GM19239 (cell line): ENCODE data around the gene CST9.

Experiments
- DNase-seq: peaks from one replicate; pipeline ENCODE4 v3.0.0; 2011; ENCODE audit warnings: low spot score; ENCODE audit not compliant: insufficient read length
- FAIRE-seq: peaks from 2 replicates; lab custom pipeline; 2011; peaks lifted over from hg19 to GRCh38; lab: Jason Lieb, UNC

Gene CST9

DNA sequence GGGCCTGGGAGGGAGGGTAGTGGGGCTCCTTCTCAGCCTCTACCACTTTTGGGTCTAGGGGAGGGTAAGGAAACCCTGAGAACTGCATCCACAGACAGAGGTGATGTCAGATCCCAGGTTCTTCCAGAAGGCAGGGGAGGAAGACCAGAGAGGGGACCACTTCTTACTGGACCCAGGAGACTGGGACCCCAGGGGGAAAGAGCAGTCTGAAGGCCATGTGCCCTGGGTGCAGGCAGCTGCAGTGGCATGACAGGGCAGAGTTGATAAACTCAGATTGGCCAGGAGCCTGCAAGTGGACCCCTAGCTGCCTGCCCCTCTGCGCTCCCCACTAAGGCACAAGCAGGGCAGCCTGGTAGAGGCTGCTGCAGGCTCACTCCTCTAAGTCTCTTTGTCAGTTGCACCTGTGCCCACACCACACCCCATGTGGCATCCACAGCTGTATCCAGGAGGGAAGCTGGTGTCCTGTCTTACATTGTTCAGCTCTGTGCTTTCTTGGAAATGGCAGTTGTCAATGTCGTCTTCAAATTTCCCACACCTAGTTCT, 40.1 kb downstream of the CST9 start:
- DNase-seq (no peak), FAIRE-seq (no peak)

DNA sequence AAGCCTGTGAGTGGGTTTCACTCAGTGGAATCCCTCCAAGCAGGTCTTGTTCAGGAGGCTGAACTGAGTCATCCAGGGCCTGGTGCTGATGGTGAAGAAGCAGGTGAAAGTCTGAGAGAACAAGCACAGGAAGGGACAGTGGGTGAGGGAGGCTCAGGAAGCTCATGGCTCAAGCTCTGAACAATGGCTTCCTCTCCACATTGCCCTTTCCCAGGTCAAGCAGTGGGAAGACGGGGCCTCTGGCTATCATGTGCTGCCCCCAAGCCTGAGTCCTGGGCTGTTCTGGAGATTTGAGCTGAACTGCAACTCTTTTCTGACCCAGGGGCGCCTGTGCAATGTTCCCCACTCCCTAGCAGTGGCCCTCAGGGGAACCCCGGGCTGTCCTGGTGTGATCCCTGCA, 40.8 kb downstream of the CST9 start:
- FAIRE-seq (no peak), DNase-seq (no peak)

DNA sequence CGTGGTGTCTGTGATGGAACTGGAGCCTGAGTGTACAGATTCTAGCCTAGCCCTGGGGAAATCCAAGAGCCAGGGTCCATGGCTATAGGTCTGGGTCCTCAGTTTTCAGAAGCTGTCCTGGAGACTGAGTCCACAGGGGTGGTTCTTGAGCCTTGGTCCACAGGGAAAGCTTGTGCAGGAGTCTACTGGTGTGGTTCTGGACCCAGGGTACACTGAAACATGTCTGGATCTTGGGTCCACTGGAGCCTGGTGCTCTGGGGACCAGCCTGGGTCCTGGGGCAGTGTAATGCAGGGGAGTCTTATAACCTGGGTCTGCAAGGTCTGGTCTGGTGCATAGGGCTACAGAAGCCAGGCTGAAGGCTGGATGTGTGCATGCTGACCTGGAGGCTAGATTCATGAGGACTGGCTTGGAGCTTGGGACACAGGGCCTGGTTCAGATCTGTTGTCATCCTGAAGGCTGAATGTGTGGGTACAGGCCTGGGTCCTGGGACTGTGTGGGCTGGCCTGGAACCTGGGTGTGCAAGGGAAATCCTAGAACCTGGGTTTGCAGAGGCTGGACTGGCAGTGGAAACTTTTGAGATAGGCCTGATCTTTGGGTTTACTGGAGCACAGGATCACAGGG, 42.9 kb downstream of the CST9 start:
- DNase-seq (no peak), FAIRE-seq (no peak)

DNA sequence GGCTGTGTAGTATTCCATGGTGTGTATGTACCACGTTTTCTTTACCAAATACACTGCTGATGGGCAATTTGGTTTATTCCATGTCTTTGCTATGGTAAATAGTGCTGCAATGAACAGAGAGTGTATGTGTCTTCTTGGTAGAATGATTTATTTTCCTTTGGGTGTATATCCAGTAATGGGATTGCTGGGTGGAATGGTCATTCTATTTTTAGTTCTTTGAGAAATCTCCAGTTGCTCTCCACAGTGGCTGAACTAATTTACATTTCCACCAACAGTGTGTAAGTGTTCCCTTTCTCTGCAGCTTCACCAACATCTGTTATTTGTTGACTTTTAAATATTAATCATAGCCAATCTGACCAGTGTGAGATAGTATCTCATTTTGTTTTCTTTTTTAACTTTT, 51.3 kb downstream of the CST9 start:
- FAIRE-seq = no peak
- DNase-seq = no peak
